Measurements from ENCODE around the gene KLHL7.

The KLHL7 gene

GRCh38 chr7:23207884-23208283 is 102.3 kb downstream of the KLHL7 start:
- no peak for TF ChIP-seq POU6F1 (CRISPR knock-in tag; IDR thresholded peaks at IDR 0.05; ENCODE audit: borderline replicate concordance, low read depth)
- TF ChIP-seq RARB (CRISPR knock-in tag; IDR thresholded peaks at IDR 0.05), result no peak
- no peak for TF ChIP-seq BACH2 (CRISPR knock-in tag; IDR thresholded peaks at IDR 0.05; ENCODE audit: borderline replicate concordance)
- no peak for TF ChIP-seq ISL1 (CRISPR knock-in tag; IDR thresholded peaks at IDR 0.05)
- TF ChIP-seq, protein P1, sequence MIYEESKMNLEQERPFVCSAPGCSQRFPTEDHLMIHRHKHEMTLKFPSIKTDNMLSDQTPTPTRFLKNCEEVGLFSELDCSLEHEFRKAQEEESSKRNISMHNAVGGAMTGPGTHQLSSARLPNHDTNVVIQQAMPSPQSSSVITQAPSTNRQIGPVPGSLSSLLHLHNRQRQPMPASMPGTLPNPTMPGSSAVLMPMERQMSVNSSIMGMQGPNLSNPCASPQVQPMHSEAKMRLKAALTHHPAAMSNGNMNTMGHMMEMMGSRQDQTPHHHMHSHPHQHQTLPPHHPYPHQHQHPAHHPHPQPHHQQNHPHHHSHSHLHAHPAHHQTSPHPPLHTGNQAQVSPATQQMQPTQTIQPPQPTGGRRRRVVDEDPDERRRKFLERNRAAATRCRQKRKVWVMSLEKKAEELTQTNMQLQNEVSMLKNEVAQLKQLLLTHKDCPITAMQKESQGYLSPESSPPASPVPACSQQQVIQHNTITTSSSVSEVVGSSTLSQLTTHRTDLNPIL (CRISPR knock-in tag; IDR thresholded peaks at IDR 0.05; ENCODE audit: low read depth), result no peak
- TF ChIP-seq PPARA (CRISPR knock-in tag; IDR thresholded peaks at IDR 0.05; ENCODE audit: borderline replicate concordance), result no peak
- TF ChIP-seq TSHZ2 (CRISPR knock-in tag; IDR thresholded peaks at IDR 0.05), result no peak
- no peak for TF ChIP-seq ZNF565 (CRISPR knock-in tag; conservative IDR thresholded peaks at IDR 0.05; ENCODE audit: low read depth)
- TF ChIP-seq ZC3H10 (CRISPR knock-in tag; IDR thresholded peaks at IDR 0.05), result no peak
- TF ChIP-seq ESRRG (CRISPR knock-in tag; IDR thresholded peaks at IDR 0.05), result no peak
- no peak for TF ChIP-seq OSR1 (CRISPR knock-in tag; IDR thresholded peaks at IDR 0.05)
- no peak for TF ChIP-seq ZNF70 (CRISPR knock-in tag; IDR thresholded peaks at IDR 0.05)
- no peak for TF ChIP-seq ZFP3 (CRISPR knock-in tag; IDR thresholded peaks at IDR 0.05)
- no peak for TF ChIP-seq ZFP30 (CRISPR knock-in tag; IDR thresholded peaks at IDR 0.05)
- no peak for TF ChIP-seq TCF4 (CRISPR knock-in tag; IDR thresholded peaks at IDR 0.05; ENCODE audit: borderline replicate concordance)
- TF ChIP-seq ARNTL (CRISPR knock-in tag; IDR thresholded peaks at IDR 0.05; ENCODE audit: borderline replicate concordance, low read depth), result no peak
- TF ChIP-seq GLIS3 (CRISPR knock-in tag; IDR thresholded peaks at IDR 0.05), result no peak
- no peak for ATAC-seq

DNA sequence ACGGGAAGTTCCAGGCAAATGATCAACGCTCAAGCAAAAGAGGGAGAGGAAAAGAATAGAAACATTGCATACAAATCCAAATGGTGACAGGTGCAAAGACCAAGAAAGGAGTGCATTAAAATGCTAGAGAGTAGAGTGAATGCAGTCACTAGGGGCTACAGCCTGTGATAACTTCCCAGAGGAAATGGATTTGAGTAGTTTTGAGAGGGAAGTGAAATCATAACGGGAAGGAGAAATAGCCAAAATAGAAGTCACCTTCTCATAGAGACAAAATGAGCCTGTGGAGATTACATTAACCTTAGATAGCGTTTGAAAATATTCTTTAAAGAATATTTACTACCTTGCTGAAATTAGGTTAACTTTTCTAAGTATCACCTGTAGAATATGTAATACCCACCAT is 102.7 kb downstream of the KLHL7 start:
- no peak for ATAC-seq
- TF ChIP-seq ZC3H10 (CRISPR knock-in tag; IDR thresholded peaks at IDR 0.05) (no peak), TSHZ2 (CRISPR knock-in tag; IDR thresholded peaks at IDR 0.05) (no peak), ESRRG (CRISPR knock-in tag; IDR thresholded peaks at IDR 0.05) (no peak), TCF4 (CRISPR knock-in tag; IDR thresholded peaks at IDR 0.05; ENCODE audit: borderline replicate concordance) (no peak), ZNF565 (CRISPR knock-in tag; conservative IDR thresholded peaks at IDR 0.05; ENCODE audit: low read depth) (no peak), ZNF8 (CRISPR knock-in tag; IDR thresholded peaks at IDR 0.05) (no peak), CSDC2 (CRISPR knock-in tag; IDR thresholded peaks at IDR 0.05) (no peak), PPARA (CRISPR knock-in tag; IDR thresholded peaks at IDR 0.05; ENCODE audit: borderline replicate concordance) (no peak), OSR1 (CRISPR knock-in tag; IDR thresholded peaks at IDR 0.05) (no peak), TOX (CRISPR knock-in tag; IDR thresholded peaks at IDR 0.05; ENCODE audit: borderline replicate concordance) (no peak), ZFP3 (CRISPR knock-in tag; IDR thresholded peaks at IDR 0.05) (no peak)
- TF ChIP-seq, protein P2, sequence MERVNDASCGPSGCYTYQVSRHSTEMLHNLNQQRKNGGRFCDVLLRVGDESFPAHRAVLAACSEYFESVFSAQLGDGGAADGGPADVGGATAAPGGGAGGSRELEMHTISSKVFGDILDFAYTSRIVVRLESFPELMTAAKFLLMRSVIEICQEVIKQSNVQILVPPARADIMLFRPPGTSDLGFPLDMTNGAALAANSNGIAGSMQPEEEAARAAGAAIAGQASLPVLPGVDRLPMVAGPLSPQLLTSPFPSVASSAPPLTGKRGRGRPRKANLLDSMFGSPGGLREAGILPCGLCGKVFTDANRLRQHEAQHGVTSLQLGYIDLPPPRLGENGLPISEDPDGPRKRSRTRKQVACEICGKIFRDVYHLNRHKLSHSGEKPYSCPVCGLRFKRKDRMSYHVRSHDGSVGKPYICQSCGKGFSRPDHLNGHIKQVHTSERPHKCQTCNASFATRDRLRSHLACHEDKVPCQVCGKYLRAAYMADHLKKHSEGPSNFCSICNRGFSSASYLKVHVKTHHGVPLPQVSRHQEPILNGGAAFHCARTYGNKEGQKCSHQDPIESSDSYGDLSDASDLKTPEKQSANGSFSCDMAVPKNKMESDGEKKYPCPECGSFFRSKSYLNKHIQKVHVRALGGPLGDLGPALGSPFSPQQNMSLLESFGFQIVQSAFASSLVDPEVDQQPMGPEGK (CRISPR knock-in tag; IDR thresholded peaks at IDR 0.05; ENCODE audit: borderline replicate concordance), result no peak
- TF ChIP-seq, protein P3, sequence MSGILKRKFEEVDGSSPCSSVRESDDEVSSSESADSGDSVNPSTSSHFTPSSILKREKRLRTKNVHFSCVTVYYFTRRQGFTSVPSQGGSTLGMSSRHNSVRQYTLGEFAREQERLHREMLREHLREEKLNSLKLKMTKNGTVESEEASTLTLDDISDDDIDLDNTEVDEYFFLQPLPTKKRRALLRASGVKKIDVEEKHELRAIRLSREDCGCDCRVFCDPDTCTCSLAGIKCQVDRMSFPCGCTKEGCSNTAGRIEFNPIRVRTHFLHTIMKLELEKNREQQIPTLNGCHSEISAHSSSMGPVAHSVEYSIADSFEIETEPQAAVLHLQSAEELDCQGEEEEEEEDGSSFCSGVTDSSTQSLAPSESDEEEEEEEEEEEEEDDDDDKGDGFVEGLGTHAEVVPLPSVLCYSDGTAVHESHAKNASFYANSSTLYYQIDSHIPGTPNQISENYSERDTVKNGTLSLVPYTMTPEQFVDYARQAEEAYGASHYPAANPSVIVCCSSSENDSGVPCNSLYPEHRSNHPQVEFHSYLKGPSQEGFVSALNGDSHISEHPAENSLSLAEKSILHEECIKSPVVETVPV (CRISPR knock-in tag; IDR thresholded peaks at IDR 0.05), result no peak

Data from SK-N-SH treated with all-trans-retinoic acid at 6 μM for 48 hours (cell line).